MM.1S (cell line): ENCODE measurements around the gene EDEM3.
"Not testable (repeated sequence)": the region's sequence is repeated elsewhere in the genome, so short reads cannot be mapped to it uniquely, and the experiment has no call there.

Experiments used
- CTCF ChIP-seq: fragments of 300-600 bp; sonication (generic); IDR thresholded peaks from 2 replicates; pipeline ENCODE4 v1.5.1; 2016; ENCODE audit warnings: antibody characterized with exemption, low read length, mixed read lengths
- EZH2 ChIP-seq: fragments of 300-600 bp; sonication (generic); optimal IDR thresholded peaks from 2 replicates; pipeline ENCODE3; 2017; ENCODE audit warnings: low read depth, mild to moderate bottlenecking, antibody characterized with exemption, low read length, mixed read lengths
- EZH2phosphoT487 ChIP-seq: fragments of 300-600 bp; sonication (generic); IDR thresholded peaks from 2 replicates; pipeline ENCODE4 v1.6.1; 2018; ENCODE audit warnings: antibody characterized with exemption, low read length

- TF ChIP-seq EZH2, CTCF, EZH2phosphoT487: not testable (repeated sequence)
Measured at GRCh38 chr1:184783723-184784122, 29.1 kb upstream of the EDEM3 start.
